Adipose tissue (tissue), 3 donors: ENCODE results near the gene CYP24A1. TPM values are rescaled to one million over a fixed set of nuclear protein-coding genes. Genes with fewer than 3 reads are reported as not detected.

Source experiments
- H3K27ac ChIP-seq: one replicate; pipeline ENCODE4 v1.5.1; 2013; ENCODE audit warnings: low read depth, low read length
- WGBS, 3 donors: extraction: QIAGEN DNeasy Blood & Tissue Kit; methylation state at CpG; one replicate each; pipeline ENCODE4 v1.1.7; 2013; 5-methylcytosine and 5-hydroxymethylcytosine counted together
- polyA plus RNA-seq, 3 donors: library from polyadenylated mRNA; stranded (reverse); fragments of 200-250 nt; gene quantifications; one replicate each; pipeline ENCODE4 v1.2.3, GENCODE V29; 2013
- donor health status: healthy with polysubstance abuse.
- donor health status: Bipolar disorder and iron deficiency.
- donor health status: healthy.

CYP24A1 gene
- polyA plus RNA-seq, 3 donors, result 1.5 TPM; not detected in 2

- 46 to 60% (median 57%) methylated on average over 16 of the region's 16 CpGs for WGBS, 3 donors
- no peak overlapping the region for H3K27ac ChIP-seq
Measured at GRCh38 chr20:54162378-54163009, 11.3 kb downstream of the CYP24A1 start.

- H3K27ac ChIP-seq, result no peak overlapping the region
- 93 to 96% (median 93%) methylated on average over 4 of the region's 4 CpGs for WGBS, 3 donors
Measured at GRCh38 chr20:54161821-54162149, 12.0 kb downstream of the CYP24A1 start.

DNA sequence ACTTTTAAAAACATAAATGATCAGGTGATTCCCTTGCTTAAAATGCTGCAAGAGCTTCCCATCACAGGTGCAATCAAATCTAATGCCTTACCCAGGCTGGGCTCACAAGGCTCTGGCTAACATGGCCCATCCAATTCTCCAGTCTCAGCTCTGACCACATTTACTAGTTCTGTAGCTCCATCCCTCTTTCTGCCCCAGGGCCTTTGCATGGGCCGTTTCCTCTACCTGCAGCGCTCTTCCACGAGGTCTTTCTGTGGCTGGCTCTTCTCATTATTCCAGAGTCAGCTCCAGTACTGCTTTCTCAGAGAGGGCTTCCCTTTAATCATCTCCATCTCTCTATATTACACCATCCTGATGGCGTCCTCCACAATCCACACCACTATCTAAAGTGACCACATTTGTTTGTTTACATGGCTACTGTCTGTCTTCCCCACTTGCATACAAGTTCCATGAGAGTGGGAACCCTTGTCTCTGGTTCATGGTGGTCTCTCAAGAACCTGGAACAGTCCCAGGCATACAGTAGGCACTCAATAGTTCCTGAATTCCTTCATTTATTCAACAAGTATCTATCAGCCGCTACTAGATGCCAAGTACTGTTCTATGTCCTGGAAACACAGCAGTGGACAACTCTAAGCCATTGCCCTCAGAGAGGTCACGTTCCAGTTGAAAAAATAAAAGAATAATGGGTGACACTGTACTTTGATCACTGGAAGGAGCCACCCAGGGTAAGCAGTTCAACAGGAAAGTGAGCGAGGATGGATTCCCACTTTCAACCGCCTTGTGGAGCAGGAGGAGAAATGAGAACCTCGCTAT is 12.6 kb downstream of the CYP24A1 start:
- no peak overlapping the region for H3K27ac ChIP-seq
- 81 to 91% (median 91%) methylated on average over 9 of the region's 9 CpGs for WGBS, 3 donors

DNA sequence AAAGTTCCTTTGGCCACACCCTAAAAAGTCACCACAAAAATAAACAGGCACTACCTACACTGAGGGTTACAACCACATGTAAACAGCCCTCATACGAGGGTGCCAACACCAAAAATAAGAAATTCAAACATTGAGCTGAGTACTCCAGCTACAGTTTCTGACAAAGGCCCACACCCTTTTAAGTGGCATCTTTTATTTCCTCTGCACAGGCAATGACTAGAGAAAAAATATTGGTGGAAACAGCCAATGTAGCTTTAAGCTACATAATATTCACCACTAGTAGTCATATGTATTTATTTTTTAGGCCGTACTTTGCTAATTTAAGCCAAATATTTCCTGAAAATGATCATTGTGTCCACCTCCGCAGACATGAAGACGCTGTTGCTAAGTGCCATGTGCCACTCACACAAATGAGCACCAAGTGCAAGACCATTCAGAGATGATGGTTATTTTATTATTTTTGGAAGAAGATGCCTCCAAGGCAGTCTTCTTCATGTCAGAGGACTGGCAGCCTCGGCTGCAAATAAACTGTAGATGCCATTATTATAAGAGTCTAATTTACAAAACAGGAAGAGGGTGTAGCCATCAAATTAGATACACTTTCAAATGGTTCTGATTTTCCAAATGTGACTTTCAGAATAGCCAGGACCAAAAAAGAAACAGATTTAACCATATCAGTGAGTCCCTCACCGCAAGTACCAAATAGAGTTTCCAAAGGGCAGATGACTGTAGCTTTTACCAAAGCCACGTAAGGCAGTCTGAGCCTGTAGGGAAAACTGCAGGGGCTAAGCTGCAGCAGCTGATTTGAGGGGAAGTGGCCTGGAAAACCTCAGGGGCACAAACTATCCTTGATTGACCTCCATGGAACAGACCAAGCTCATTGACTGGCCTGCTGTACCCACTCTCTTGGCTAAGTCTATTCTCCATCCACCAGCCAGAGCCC is 13.4 kb downstream of the CYP24A1 start:
- H3K27ac ChIP-seq, result no peak overlapping the region
- WGBS, 3 donors, result 79 to 86% (median 84%) methylated on average over 7 of the region's 7 CpGs

- 87 to 91% (median 87%) methylated on average over 8 of the region's 8 CpGs for WGBS, 3 donors
- H3K27ac ChIP-seq, result no peak overlapping the region
Measured at GRCh38 chr20:54158856-54159418, 14.8 kb downstream of the CYP24A1 start.

- WGBS, 3 donors, result 74 to 85% (median 77%) methylated on average over 3 of the region's 3 CpGs
- H3K27ac ChIP-seq, result no peak overlapping the region
Measured at GRCh38 chr20:54158226-54158625, 15.6 kb downstream of the CYP24A1 start.

GRCh38 chr20:54156981-54157835 is 16.6 kb downstream of the CYP24A1 start:
- 77 to 83% (median 81%) methylated on average over 19 of the region's 19 CpGs for WGBS, 3 donors
- H3K27ac ChIP-seq, result no peak overlapping the region

GRCh38 chr20:54156522-54156921 is 17.3 kb downstream of the CYP24A1 start:
- WGBS, 3 donors, result 88 to 90% (median 89%) methylated on average over 5 of the region's 5 CpGs
- H3K27ac ChIP-seq, result no peak overlapping the region

- H3K27ac ChIP-seq, result no peak overlapping the region
- WGBS, 3 donors, result 80 to 87% (median 86%) methylated on average over 3 of the region's 3 CpGs
Measured at GRCh38 chr20:54155736-54156317, 18.0 kb downstream of the CYP24A1 start.

DNA sequence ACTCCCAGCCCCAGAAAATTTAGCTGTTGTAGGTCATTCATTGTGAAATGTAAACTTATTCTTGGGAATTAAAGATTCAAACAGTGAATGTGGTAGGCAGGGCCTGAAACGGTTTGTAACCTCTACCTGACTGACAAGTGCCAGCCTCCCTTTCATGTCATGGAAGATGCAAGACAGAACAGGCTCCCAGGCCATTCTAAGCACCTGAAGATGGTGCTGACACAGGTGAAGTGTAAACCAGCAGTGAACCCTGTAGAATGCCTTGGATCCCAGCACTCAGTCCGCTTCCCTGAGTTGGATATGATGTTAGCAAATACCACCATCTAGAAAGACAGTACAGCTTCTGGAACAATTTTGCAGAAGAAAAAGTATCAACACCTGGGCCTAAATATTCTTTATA is 19.3 kb downstream of the CYP24A1 start:
- no peak overlapping the region for H3K27ac ChIP-seq
- WGBS, 3 donors, result 64 to 95% (median 85%) methylated on average over 2 of the region's 2 CpGs

DNA sequence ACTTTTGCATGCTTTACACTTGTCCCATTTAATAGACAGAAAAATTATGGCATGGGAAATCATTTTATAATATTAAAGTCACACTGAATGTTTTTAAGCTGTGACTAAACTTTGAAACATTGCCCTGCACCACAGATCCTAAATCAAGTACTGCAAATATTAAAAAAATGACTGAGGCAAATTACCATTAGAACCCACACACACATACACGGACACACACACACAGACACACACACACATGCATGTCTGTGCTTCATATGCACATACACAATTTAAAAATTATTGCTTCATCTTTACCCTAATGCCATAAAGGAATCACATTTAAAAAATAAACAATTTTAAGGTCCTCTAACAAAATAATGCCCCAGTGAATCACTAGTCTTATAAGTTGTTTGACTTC is 19.9 kb downstream of the CYP24A1 start:
- no peak overlapping the region for H3K27ac ChIP-seq
- 60 to 95% (median 93%) methylated on average over 1 of the region's 1 CpG for WGBS, 3 donors

DNA sequence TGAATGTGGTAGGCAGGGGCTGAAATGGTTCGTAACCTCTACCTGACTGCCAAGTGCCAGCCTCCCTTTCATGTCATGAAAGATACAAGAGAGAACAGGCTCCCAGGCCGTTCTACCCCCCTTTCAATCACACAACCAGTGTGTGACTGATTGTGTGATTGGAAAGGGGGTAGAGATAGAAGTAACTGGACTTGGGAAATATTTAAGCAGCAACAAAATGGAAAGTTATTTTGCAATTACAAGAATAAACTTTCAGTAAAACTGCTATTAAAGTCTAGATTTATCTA is 20.8 kb downstream of the CYP24A1 start:
- H3K27ac ChIP-seq, result no peak overlapping the region
- 77 to 89% (median 78%) methylated on average over 2 of the region's 2 CpGs for WGBS, 3 donors

- no peak overlapping the region for H3K27ac ChIP-seq
- WGBS, 3 donors, result 55 to 71% (median 68%) methylated on average over 10 of the region's 10 CpGs
Measured at GRCh38 chr20:54152227-54153040, 21.4 kb downstream of the CYP24A1 start.

DNA sequence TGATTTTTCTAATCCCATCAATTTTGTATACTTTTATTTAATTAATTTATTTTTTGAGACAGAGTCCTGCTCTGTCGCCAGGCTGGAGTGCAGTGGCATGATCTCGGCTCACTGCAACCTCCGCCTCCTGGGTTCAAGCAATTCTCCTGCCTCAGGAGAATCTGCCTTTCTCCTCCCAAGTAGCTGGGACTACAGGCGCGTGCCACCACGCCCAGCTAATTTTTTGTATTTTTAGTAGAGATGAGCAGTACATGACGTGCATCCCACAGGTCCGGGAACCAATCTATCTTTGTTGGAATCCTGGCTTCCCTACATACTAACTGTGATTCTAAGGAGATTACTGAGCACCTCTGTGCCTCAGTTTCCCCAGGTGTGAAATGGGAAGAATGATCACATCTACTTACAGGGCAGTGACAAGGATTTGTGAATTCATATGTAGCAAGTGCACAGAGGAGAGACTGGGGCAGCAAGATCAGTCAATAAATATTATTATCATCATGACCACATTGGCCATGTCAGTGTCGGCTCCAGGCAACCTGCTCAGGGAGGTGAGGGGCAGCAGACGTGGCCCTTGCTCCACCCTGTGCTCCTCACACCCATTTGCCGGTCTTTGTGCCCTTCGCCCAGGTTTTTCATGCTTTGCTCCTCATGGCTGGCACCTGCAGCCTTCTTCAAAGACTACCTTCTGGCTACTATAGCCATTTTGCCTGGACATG is 22.1 kb downstream of the CYP24A1 start:
- 91 to 94% (median 94%) methylated on average over 12 of the region's 12 CpGs for WGBS, 3 donors
- no peak overlapping the region for H3K27ac ChIP-seq

DNA sequence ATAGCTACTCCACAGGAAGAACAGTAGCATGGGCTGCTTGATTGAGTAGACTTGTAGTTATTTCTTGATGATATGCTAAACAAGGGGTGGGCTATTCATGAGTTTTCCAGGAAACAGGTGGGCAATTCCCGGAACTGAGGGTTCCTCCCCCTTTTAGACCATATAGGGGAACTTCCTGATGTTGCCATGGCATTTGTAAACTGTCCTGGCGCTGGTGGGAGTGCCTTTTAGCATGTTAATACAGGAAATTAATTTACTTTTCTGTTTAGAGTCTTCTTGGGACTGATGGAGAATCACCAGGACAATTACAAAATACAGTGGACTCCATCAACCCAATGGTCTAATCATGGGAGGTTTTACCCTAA is 22.7 kb downstream of the CYP24A1 start:
- H3K27ac ChIP-seq, result no peak overlapping the region
- 35 to 49% (median 44%) methylated on average over 2 of the region's 2 CpGs for WGBS, 3 donors

DNA sequence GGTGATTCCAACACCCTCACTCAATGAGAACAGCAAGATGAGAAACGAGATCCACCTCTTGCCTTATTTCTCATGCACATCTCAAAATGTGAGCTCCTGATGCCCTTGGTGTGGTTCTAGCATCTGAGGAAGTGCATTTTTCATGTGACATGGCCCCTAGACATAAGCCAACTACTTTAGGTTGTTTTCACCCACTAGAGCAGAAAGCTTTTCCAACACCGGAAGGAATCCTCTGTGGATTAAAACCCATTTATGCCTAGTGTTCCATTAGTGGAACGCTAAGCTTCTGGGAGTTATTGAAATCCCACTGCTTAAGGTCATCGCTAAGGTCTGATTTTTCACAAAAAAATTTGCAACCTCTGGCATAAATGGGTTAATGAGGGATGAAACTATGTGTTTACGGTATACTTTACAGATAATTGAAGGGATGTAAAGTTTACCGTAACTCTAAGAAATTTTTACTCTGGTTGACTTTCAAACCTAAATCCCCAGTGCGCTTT is 24.0 kb downstream of the CYP24A1 start:
- WGBS, 3 donors, result 84 to 90% (median 89%) methylated on average over 7 of the region's 7 CpGs
- no peak overlapping the region for H3K27ac ChIP-seq
